SK-N-MC (cell line): ENCODE measurements around the gene PLEKHA5.

Experiments used
- DNase-seq: peaks from one replicate; pipeline ENCODE4 v3.0.0-alpha.2; 2011; ENCODE audit warnings: low read depth, low spot score
- H3K27ac ChIP-seq: fragments of 200-600 bp; sonication (generic); 2 replicates; pipeline ENCODE4 v1.5.1; 2016; ENCODE audit warnings: mixed run types
- H3K36me3 ChIP-seq: fragments of 200-600 bp; sonication (generic); 2 replicates; pipeline ENCODE4 v1.6.1; 2017; ENCODE audit warnings: antibody characterized with exemption, low read length, mixed read lengths; ENCODE audit not compliant: insufficient read depth
- H3K4me3 ChIP-seq: fragments of 200-600 bp; sonication (generic); 2 replicates; pipeline ENCODE4 v1.5.1; 2016
- H3K9ac ChIP-seq: fragments of 200-600 bp; sonication (generic); 2 replicates; pipeline ENCODE4 v1.8.0; 2017; ENCODE audit warnings: mixed run types, mixed read lengths; ENCODE audit not compliant: insufficient read length
- H3K9me3 ChIP-seq: fragments of 200-600 bp; sonication (generic); 2 replicates; pipeline ENCODE4 v1.6.1; 2017; ENCODE audit warnings: low read depth, mild to moderate bottlenecking, antibody characterized with exemption, low read length, moderate library complexity, mixed read lengths
- EZH2 ChIP-seq: fragments of 200-600 bp; sonication (generic); IDR thresholded peaks from one replicate; pipeline ENCODE4 v1.6.1; 2017; ENCODE audit warnings: antibody characterized with exemption
- FOXP2 ChIP-seq: optimal IDR thresholded peaks from 2 replicates; pipeline ENCODE3; 2011; ENCODE audit warnings: mild to moderate bottlenecking, moderate library complexity; ENCODE audit not compliant: insufficient read depth; ENCODE audit errors: extremely low read length, control extremely low read depth
- POLR2AphosphoS5 ChIP-seq: IDR thresholded peaks from 2 replicates; pipeline ENCODE4 v1.6.1; 2012; ENCODE audit warnings: mild to moderate bottlenecking, low read depth, low read length, borderline replicate concordance

PLEKHA5 gene

GRCh38 chr12:19125325-19125724 lies 4.2 kb upstream of the PLEKHA5 start:
- no peak overlapping the region for H3K4me3 ChIP-seq
- DNase-seq, result no peak
- no peaks in the 10 kb centered on the region for H3K9me3 ChIP-seq
- H3K36me3 ChIP-seq, result no peaks in the 10 kb centered on the region
- no peak overlapping the region for H3K27ac ChIP-seq
- TF ChIP-seq EZH2, result no peak
- no peak for TF ChIP-seq FOXP2
- TF ChIP-seq POLR2AphosphoS5, result no peak
- H3K9ac ChIP-seq, result no peak overlapping the region

DNA sequence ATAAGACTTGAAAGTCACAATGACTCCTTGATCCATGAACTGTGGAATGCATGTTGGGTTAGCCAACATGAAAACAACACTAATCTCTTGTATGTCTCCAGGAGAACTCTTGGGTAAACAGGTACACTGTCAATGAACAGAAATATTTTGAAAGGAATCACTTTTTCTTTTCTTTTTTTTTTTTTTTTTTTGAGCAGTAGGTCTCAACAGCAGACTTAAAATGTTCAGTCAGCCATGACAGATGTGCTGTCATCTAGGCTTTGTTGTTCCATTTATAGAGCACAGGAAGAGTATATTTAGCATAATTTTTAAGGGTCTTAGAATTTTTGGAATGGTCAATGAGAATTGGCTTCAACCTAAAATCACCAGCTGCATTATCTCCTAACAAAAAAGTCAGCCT lies 2.3 kb upstream of the PLEKHA5 start:
- Histone ChIP-seq H3K9ac (no peak overlapping the region), H3K27ac (no peak overlapping the region), H3K9me3 (no peaks in the 10 kb centered on the region), H3K4me3 (no peak overlapping the region), H3K36me3 (no peaks in the 10 kb centered on the region)
- TF ChIP-seq POLR2AphosphoS5 (no peak), EZH2 (no peak), FOXP2 (no peak)
- DNase-seq, result no peak

- H3K4me3 ChIP-seq, result no peak overlapping the region
- DNase-seq, result no peak
- no peak overlapping the region for H3K9ac ChIP-seq
- no peak for TF ChIP-seq POLR2AphosphoS5
- TF ChIP-seq FOXP2, result no peak
- no peak for TF ChIP-seq EZH2
- no peaks in the 10 kb centered on the region for H3K36me3 ChIP-seq
- H3K27ac ChIP-seq, result peak overlapping the region; percentile 87
- H3K9me3 ChIP-seq, result no peaks in the 10 kb centered on the region
These were observed 1.0 kb upstream of the PLEKHA5 start for GRCh38 chr12:19128485-19128884.

DNA sequence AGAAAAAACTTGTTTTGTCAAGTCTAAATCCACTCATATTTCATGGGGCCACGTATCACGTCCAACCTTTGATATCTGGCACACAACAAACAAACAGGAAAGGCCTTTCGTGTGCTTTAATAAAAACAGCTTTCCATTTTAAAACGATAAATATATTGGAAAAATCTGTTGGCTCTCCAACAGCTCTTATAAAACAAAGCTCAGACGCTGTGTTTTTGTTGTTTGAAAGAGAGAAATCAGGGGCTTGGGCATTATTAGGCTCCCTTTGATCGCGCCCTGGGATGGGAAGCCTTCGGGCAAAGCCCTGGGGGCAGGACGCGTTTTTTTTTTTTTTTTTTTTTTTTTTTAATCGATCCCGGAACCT lies 429 bp upstream of the PLEKHA5 start:
- no peak overlapping the region for H3K9ac ChIP-seq
- H3K27ac ChIP-seq, result peak overlapping the region; percentile 87
- H3K4me3 ChIP-seq, result peak overlapping the region; percentile 68

GRCh38 chr12:19130224-19131024 lies 891 bp downstream of the PLEKHA5 start:
- Histone ChIP-seq H3K27ac (no peak overlapping the region), H3K36me3 (no peaks in the 10 kb centered on the region), H3K9me3 (no peaks in the 10 kb centered on the region), H3K4me3 (peak overlapping the region; percentile 94), H3K9ac (peak overlapping the region; percentile 69)
- TF ChIP-seq FOXP2, result no peak
- TF ChIP-seq POLR2AphosphoS5, result no peak
- no peak for TF ChIP-seq EZH2
- DNase-seq, result no peak

More for the DNA sequence above, 429 bp upstream of the PLEKHA5 start:
- TF ChIP-seq POLR2AphosphoS5, result no peak
- TF ChIP-seq EZH2, result no peak
- no peak for TF ChIP-seq FOXP2
- H3K36me3 ChIP-seq, result no peaks in the 10 kb centered on the region
- H3K9me3 ChIP-seq, result no peaks in the 10 kb centered on the region
- no peak for DNase-seq

GRCh38 chr12:19131025-19131444 lies 1.5 kb downstream of the PLEKHA5 start:
- no peaks in the 10 kb centered on the region for H3K9me3 ChIP-seq
- H3K9ac ChIP-seq, result peak overlapping the region; percentile 69
- H3K27ac ChIP-seq, result no peak overlapping the region
- TF ChIP-seq POLR2AphosphoS5 (no peak), FOXP2 (no peak), EZH2 (no peak)
- DNase-seq, result no peak
- peak overlapping the region; percentile 94 for H3K4me3 ChIP-seq
- H3K36me3 ChIP-seq, result no peaks in the 10 kb centered on the region

DNA sequence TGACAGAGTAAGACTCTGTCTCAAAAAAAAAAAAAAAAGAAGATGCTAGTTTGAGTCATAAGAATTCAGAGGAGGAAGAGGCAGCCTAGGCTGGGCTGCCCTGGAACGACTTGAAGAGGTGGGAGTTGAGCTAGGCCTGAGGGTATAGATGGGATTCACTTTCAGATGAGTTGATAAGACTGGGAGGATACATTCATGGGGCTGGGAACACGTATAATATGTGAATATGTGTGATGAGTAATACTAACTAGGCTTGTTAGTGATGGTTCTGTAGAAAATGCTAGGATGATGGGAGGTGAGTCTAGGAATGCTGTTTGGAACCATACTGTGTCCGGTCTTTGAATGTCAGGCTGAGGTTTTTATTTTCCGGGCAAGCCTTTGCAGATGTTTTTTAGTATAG lies 9.0 kb downstream of the PLEKHA5 start:
- Histone ChIP-seq H3K36me3 (no peaks in the 10 kb centered on the region), H3K9ac (no peak overlapping the region), H3K27ac (no peak overlapping the region), H3K4me3 (no peak overlapping the region), H3K9me3 (no peaks in the 10 kb centered on the region)
- no peak for DNase-seq
- TF ChIP-seq EZH2, result no peak
- no peak for TF ChIP-seq POLR2AphosphoS5
- TF ChIP-seq FOXP2, result no peak

DNA sequence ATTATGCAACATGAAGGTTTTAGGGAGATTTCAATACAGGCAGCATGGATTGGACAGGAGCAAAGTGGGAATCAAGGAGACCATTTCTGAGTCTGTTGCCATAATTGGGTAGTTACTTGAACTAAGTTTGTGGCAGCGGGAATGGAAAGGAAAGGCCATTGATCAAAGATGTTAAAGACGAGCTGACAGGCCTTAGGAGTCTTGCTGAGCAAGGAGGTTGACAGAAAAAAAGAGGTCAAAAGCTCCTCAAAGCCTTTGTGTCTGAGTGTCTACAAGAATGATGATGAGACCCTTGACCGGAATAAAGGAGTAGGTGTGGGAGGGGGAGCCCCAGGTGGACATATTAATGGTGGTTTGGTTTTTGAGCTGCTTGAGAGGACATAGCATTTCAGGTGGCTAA lies 9.4 kb downstream of the PLEKHA5 start:
- no peak overlapping the region for H3K9ac ChIP-seq
- TF ChIP-seq EZH2 (no peak), POLR2AphosphoS5 (no peak)
- H3K27ac ChIP-seq, result no peak overlapping the region
- no peak for DNase-seq
- H3K36me3 ChIP-seq, result no peaks in the 10 kb centered on the region
- H3K9me3 ChIP-seq, result no peaks in the 10 kb centered on the region
- H3K4me3 ChIP-seq, result no peak overlapping the region

DNA sequence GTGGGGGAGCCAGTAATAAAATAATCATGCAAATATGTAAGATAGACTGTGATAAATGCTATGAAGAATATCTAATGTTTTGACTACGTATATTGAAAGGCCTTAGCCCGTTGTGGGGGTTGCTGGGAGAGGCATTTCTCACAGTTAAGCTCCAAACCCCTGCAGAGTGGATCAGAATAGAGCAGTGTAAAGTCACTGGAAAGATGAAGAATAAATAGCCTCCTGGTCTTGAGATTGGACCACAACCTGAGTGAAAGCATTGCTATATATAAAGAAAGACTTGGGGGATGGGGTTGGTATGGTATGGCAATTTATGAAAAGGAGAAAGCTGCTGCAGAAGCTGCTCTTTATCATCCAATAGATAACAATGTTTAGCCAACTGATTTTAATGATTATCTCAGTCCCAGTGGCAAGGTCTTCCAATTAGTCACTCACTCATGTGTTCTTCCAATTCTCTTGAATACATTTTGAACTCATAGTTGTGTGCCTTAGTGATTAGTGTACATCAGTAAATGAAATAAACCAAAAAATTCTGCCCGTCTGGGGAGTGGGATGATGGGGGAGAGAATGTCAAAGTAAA lies 10.2 kb downstream of the PLEKHA5 start:
- no peak overlapping the region for H3K4me3 ChIP-seq
- DNase-seq, result no peak
- H3K9ac ChIP-seq, result no peak overlapping the region
- H3K9me3 ChIP-seq, result no peaks in the 10 kb centered on the region
- TF ChIP-seq POLR2AphosphoS5, result no peak
- no peak for TF ChIP-seq FOXP2
- no peak for TF ChIP-seq EZH2
- H3K36me3 ChIP-seq, result no peaks in the 10 kb centered on the region
- no peak overlapping the region for H3K27ac ChIP-seq
